GM18519 (cell line): ENCODE results near the gene ELAC2.

ENCODE experiments used
- ATAC-seq: cut with Tn5 transposase; IDR thresholded peaks from one replicate; pipeline ENCODE4 v1.9.1; 2021; ENCODE audit warnings: mild to moderate bottlenecking, moderate library complexity; ENCODE audit not compliant: unreplicated experiment, low FRiP score

The ELAC2 gene

DNA sequence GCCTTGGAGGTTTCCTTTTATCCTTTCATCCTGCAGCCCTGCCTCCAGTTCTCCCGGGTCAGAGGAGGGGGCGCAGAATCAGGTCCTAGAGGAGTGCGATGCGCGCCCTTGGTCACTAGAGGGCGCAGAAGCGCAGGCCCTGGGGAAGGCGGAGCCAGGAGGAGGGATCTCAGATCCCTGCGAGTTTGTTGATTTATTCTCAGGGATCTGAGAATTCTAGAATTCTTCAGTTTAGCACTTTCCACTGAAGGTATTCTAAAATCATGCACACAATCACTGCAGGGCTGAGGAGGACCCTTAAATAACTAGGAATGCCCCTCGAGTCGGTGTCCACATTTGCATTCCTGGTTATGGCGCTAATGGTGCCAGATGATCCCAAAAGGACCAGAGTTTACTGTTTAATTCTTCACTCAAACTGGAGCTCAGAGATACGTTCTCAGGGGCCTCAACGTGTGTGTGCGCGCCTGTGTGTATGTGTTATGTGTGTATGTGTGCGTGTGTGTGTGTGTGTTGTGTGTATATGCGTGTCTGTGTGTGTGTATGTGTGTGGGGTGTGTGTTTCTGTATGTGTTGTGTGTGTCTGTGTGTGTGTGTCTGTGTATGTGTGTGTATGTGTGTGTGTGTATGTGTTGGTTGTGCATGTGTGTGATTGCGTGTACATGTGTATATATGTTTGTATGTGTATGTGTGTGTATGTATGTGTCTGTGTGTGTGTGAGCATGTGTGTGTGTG, 6.9 kb upstream of the ELAC2 start:
- peak; percentile 81 for ATAC-seq

DNA sequence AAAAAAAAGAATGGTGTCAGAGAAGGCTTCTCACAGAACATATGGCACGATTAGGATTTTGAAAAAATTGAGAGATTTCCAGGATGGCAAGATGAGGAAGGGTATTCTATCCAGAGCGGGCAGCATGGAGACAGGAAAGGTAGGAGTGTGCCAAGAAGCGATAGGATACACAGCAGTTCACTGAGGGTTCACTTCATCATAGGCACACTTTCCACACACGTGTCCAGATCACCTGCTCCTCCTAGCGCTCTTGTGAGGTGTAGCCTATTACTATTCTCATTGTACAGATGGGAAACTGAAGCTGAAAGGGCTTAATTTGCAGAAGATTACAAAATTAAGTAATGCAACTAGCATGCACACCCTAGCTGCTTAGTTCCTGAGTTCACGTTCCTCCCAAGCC, 6.2 kb upstream of the ELAC2 start:
- peak; percentile 8 for ATAC-seq

DNA sequence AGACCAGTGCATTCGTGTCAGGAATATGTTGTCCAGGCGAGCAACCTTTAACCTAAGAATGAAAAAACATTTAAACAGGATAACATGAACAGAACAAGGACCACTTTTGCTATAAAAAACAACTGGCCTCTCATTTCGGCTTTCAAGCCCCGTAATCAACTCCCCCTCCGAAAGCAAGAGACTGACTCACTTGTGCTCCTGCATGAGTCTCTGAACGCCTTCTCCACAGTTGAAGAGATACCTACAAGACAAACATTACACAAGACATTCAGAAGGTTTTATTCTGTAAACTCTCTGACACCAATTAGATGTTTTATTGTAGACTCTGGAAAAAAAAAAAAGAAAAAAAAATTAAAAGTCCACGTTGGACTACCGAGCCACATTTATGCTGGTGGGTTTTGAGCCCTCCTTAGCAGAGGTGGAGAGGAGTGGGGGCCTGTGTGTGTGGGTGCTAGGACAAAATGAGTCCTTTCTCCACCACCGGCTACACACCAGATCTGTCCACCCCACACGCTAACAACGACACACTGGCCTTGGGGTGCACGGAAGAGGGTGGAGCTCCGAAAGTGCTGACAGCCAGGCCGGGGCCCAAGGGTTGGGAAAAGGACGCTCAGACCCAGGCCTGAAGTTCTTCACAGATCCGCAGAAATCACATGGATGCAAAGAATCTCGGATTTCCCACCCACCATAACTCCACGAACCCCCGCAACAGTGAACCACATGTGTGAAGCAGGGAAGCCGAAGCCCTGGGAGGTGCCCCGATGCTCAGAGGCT, 759 bp downstream of the ELAC2 start:
- ATAC-seq, result peak; percentile 2

DNA sequence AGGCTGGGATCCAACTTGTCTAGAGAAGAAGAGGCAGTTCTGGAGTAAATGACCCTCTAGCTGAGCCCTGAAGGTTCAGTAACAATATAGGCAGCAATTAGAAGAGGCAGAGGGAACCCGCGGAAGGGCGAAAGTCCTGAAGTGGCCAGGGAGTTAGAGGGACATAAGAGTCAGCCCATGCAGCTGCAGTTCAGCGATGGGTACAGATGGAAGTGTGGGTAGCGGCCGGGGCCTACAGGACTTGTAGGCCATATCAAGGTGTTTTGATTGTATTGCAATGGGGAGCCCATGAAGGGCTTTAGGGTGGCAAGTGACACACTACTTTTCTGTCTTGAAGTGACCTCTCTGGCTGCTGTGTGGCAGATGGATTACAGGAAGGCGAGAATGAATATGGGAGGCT, 3.0 kb downstream of the ELAC2 start:
- ATAC-seq, result no peak

GRCh38 chr17:13010959-13011358, 6.9 kb downstream of the ELAC2 start:
- ATAC-seq, result no peak

GRCh38 chr17:13008461-13008860, 9.4 kb downstream of the ELAC2 start:
- ATAC-seq, result no peak

DNA sequence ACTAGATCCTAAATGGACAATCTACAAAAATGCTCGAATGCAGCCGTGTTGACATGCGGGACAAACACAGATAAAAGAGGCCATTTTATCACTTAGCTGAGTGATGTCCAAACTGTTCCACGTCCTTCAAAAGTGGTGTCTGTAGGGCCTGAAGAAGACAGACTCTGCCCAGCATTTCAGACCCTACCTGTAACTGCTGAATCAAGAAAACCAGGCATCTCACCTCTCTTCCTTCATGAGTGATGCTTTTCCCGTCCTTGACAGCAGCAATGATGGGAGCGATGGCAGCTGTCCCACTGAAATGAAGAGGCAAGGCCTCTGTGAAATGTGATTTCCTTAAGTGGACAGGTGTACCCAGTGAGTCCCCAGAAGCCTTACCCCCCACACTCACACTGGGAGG, 12.3 kb downstream of the ELAC2 start:
- no peak for ATAC-seq

GRCh38 chr17:13004336-13004735, 13.5 kb downstream of the ELAC2 start:
- ATAC-seq, result no peak

GRCh38 chr17:13003927-13004326, 13.9 kb downstream of the ELAC2 start:
- ATAC-seq, result no peak

DNA sequence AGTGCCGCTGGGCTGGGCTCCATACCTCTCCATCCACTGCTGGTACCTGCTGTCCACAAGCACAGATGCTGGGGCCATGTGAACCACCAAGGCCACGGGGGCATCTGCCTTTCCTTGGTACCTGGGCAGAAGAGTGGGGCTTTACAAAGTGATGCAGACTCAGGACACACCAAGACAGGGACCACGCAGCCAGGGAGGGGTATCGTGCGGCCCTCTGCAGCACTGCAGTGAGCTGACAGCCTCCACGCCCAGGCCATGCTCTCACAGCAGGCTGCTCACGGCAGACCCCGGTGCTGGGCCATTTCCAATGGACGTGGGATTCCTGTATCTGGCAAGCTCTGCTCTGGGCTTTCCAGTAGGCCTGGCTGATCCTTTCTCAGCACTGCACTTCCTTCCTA, 14.4 kb downstream of the ELAC2 start:
- ATAC-seq, result no peak

GRCh38 chr17:13002761-13003453, 14.9 kb downstream of the ELAC2 start:
- no peak for ATAC-seq

DNA sequence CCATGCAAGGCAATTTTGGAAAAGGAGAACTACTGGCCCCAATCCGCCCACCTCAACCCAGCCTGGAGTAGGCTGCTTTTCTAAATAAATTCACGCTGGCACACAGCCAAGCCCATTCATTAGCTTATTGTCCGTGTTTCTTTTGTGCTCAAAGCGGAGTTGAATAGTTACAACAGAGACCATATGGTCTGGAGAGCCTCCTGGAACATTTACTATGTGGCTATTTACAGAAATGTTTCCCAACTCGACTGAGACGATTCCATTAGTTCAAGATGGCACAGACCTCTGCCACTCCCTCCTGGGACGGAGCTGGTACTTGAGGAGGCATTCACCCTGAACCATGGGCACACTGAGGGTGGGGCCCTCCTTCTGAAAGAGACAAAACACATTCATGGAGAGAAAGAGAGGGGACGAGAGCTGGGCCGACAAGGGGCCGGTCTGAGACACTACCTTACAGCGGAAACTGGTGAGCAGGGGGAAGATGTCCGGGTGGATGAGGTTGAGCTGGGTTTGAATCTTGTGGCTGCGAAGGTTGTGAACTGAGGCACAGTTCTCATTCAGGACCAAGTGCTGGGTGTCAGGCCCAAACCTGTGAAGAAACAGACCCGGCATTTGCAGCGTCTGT, 15.7 kb downstream of the ELAC2 start:
- ATAC-seq, result no peak

DNA sequence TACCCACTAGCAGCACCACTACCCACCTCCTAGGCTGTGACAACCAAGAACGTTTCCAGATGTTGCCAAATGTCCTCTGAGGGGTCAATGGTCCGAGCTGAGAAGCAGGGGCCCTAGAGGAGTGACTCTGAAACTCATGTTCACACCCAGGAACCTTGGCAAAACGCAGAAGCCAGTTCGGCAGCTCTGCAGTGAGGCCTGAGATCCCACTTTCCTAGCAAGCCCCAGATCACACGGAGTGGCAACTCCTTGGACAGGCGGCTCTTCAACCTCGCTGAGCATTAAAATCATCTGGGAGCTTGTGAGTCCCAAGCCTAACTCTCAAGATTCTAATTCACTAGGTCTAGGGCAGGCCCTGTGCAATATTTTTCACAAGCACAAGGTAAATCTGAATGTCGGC, 17.3 kb downstream of the ELAC2 start:
- ATAC-seq, result no peak

DNA sequence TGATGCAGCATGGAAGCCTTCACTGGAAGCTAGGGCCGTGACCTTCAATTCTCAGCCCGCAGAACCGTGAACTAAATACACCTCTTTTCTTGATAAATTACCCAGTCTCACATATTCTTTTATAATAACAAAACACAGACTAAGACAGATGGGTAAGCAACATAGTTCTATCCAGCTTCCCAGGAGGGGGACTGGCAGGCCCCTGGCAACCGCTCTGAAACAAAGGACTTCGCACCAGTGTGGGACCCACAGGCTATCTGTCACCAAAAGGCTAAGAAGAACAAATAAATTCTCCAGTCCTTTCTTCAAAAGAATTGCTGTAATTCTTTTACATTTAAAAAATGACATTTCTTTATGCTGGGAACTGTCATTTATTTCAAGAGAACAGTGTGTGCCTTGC, 19.0 kb downstream of the ELAC2 start:
- ATAC-seq, result no peak

GRCh38 chr17:12998461-12998860, 19.4 kb downstream of the ELAC2 start:
- no peak for ATAC-seq

DNA sequence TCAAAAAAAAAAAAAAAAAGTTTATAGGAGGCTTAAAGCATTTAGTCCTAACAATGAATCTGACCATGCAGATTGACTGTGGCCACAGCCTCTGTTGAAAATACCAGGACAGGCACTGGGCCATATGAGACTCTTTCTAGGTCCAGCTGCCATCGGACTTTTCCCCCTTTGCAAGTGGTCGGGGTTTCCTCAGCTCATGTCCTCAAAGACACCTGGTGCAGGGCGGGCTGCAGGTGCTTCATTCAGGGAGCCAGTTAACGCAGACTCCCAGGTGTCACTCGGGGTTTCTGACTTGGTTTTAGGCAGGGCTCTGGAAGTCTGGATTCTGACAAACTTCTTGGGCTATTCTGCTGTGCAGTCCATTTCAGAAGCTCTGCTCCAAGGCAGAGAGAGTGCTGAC, 20.9 kb downstream of the ELAC2 start:
- ATAC-seq, result no peak

DNA sequence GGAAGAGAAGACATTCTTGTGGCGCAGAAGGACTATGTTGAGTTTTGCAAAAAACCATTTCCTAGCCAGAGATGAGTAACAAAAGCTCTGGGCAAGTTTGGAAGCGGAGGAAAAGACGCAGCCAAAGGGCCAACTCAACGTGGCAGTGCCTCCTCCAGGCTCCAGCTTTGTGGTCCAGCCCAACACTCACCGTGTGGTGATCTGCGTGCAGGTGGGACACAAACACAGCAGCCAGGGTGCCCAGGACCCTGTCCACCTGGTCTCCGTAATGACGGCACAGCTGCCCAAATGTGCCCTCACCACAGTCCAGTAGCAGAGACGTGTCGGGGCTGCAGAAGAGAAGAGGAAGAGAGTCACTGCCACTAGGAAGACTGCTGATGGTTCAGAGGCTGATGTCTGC, 21.5 kb downstream of the ELAC2 start:
- ATAC-seq, result no peak

DNA sequence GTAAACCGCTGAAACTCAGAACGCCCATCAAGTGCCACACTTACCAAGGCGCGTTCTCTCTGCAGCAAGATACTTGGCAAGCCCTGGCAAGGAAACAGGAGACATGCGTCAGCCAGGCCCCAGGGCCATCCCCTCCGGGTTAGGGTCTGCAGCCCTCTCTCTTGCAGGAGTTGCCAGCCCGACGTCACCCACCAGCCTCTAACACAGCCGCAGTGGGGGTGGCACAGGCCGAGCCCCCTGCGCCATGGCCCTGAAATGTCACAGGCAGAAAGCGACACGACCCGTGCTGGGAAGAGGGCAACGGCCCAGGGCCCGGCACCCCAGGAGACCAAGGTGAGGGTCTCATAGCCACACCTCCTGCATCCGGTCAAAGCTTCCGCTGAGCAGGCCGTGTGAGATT, 21.9 kb downstream of the ELAC2 start:
- ATAC-seq, result no peak

DNA sequence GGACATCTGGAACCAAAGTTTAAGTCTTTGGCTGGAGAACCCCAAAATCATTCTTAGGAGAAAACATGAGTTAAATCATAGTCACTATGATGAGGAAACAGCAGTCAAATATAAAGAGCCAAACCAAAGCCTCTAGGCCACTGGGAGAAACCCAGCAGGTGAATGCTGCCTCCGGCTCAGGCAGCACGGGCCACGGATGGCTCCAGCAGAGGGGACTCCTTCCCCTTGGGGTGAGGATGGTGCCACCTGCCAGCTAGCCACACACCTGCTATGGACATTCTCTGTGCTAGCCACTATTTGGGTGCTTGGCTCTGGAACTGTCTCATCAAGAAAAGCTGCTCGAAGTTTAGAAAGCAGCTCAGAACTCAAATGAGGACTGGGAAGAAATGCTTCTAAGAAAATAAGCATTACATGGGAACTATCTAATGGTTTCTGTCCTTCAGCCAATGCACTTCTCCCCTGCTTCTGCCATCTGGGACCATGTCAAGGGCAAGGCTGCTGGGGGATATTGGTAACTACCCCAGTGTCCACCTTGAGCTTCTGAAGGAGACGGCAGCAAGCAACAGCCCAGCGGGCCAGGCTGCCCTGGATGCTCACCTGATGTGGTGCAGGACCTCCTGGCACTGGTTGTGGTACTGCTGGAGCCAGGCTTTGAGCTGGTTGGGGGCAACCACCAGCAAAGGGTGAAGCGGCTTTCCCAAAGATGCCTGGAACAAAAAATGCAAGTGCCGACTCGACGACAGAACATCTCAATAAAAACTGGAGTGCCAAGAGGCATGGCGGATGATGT, 22.5 kb downstream of the ELAC2 start:
- ATAC-seq, result no peak

DNA sequence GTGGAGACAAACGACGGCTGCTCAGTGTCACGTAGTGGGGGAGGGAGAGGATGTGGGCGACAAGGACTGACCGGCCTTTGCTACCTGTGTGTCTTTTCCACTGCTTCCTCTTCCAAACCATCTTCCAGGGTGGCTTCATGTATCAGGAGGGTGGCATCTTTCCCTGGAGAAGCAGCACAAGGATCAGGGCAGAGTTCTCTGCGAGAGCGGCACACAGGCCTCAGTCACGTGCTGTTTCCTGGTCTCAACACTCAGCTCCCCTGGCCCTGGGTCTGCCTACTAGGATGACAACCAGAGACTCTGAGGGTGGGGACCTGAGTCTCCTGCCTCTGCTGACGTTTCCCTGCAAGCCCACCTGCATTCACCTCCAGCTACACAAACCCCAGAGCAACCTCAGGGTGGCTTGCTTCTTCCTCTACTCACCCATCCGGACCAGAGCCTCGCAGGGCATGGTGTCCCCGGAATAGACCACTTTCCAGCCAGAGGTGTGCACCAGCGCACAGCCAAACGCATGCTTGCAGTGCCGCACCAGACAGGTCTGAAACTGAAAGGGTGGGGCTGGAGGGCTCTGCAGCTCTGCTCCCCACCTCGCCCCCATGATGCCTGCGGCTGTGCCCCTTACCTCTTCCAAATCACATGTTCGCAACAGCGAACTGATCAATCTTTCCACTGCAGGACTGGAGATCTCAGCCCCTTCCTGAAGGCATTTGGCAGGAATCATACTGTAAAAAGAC, 23.3 kb downstream of the ELAC2 start:
- ATAC-seq, result no peak
